ENCODE measurements around the gene KIAA0319L. TPM values are rescaled to one million over a fixed set of nuclear protein-coding genes. Genes with fewer than 3 reads are reported as not detected.

Gene KIAA0319L
- total RNA-seq, 2 donors from 2014 or later = 68.4 to 77.6 TPM

DNA sequence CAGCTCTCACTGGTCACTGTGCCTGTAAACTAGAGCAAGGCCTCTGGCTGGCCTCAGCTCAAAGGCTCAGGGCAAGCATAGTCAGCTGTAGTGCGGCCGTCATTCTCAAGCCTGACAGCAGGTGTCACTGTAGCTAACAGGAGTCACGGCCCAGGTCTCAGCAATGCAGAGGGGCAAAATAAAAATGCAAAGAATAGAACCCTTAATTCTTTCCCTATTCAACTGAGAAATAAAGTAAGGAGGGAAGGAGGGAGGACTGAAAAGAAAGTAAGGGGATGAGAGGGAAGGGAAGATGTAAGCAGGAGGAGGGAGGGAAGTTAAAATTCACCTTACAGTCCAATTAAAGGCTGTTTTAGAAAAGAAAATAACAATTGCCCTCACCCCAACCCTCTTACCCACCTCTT lies 106.1 kb downstream of the KIAA0319L start:
- H3K9me3 ChIP-seq (ENCODE audit: control insufficient read depth, low read length) = no peaks in the 10 kb centered on the region
- no peak overlapping the region for H3K4me3 ChIP-seq (ENCODE audit: low read length)
- 0 to 14% methylated on average over 2 to 3 of the region's 3 CpGs for WGBS, 2 experiments (ENCODE audit: insufficient coverage in 1 of 2, insufficient read length in 1 of 2)
- peaks cover 19% of the 10 kb centered on the region for H3K4me1 ChIP-seq (ENCODE audit: control insufficient read depth, insufficient read depth, low read length)
- peaks cover 31% of the 10 kb centered on the region for H3K4me1 Mint-ChIP-seq
- no peaks in the 10 kb centered on the region for H3K27me3 Mint-ChIP-seq (ENCODE audit: insufficient read depth)
- peaks cover 60% of the 10 kb centered on the region for H3K36me3 Mint-ChIP-seq (ENCODE audit: low read depth)
- no peaks in the 10 kb centered on the region for H3K27me3 ChIP-seq (ENCODE audit: control insufficient read depth, insufficient read depth, low read length, poor library complexity, severe bottlenecking)
- TF ChIP-seq, protein P1, sequence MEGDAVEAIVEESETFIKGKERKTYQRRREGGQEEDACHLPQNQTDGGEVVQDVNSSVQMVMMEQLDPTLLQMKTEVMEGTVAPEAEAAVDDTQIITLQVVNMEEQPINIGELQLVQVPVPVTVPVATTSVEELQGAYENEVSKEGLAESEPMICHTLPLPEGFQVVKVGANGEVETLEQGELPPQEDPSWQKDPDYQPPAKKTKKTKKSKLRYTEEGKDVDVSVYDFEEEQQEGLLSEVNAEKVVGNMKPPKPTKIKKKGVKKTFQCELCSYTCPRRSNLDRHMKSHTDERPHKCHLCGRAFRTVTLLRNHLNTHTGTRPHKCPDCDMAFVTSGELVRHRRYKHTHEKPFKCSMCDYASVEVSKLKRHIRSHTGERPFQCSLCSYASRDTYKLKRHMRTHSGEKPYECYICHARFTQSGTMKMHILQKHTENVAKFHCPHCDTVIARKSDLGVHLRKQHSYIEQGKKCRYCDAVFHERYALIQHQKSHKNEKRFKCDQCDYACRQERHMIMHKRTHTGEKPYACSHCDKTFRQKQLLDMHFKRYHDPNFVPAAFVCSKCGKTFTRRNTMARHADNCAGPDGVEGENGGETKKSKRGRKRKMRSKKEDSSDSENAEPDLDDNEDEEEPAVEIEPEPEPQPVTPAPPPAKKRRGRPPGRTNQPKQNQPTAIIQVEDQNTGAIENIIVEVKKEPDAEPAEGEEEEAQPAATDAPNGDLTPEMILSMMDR (conservative IDR thresholded peaks at IDR 0.05) = peak; percentile 93
- DNase-seq = peak; percentile 93
- peaks cover 70% of the 10 kb centered on the region for H3K36me3 ChIP-seq (ENCODE audit: control insufficient read depth, insufficient read depth, low read length)
- H3K27ac Mint-ChIP-seq = peak overlapping the region; percentile 59
- H3K4me3 Mint-ChIP-seq = no peak overlapping the region
- H3K9ac ChIP-seq (ENCODE audit: extremely low read depth, low read length, poor library complexity, severe bottlenecking) = no peak overlapping the region
- H3K27ac ChIP-seq (ENCODE audit: low read depth, low read length) = no peak overlapping the region
- no peaks in the 10 kb centered on the region for H3K9me3 Mint-ChIP-seq

DNA sequence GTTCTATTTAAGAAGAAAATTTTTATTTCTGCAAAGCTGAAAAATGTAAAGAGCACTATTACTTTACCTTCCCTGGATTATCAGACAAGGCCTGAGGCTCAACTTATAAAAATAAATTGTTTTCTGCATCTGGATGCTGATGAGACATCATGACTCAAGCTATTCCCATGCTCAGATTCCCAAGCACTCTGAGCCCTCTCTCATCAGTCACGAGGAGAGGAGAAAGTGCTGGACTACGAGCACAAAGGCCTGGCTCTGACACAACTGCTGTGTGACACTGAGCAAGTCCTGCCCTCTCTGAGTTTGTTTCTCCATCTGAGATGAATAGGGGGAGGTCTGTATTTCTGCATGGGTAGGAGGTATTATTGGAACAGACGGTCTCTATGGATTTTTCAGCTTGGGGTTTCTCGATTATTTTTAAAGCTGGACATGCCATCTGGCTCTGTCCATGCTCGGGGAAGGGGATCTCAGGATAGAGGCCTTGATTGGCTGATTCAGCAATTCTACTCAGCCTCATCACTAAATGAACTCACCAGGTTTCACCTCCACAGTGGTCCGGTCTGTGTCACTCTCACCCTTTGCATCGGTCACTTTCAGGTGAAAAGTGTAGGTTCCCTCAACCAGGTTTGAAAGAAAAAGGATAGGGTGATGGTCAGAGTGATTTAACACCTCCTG lies 107.7 kb downstream of the KIAA0319L start:
- TF ChIP-seq, protein P1 (conservative IDR thresholded peaks at IDR 0.05) = no peak
- Histone ChIP-seq H3K9me3 (ENCODE audit: control insufficient read depth, low read length) (no peaks in the 10 kb centered on the region), H3K4me1 (ENCODE audit: control insufficient read depth, insufficient read depth, low read length) (peaks cover 19% of the 10 kb centered on the region), H3K4me3 (ENCODE audit: low read length) (no peak overlapping the region), H3K27ac (ENCODE audit: low read depth, low read length) (no peak overlapping the region), H3K27me3 (ENCODE audit: control insufficient read depth, insufficient read depth, low read length, poor library complexity, severe bottlenecking) (no peaks in the 10 kb centered on the region), H3K36me3 (ENCODE audit: control insufficient read depth, insufficient read depth, low read length) (peaks cover 80% of the 10 kb centered on the region), H3K9ac (ENCODE audit: extremely low read depth, low read length, poor library complexity, severe bottlenecking) (no peak overlapping the region)
- Mint-ChIP-seq H3K9me3 (no peaks in the 10 kb centered on the region), H3K36me3 (ENCODE audit: low read depth) (peaks cover 51% of the 10 kb centered on the region), H3K4me1 (peaks cover 34% of the 10 kb centered on the region), H3K4me3 (no peak overlapping the region), H3K27me3 (ENCODE audit: insufficient read depth) (no peaks in the 10 kb centered on the region), H3K27ac (peak overlapping the region; percentile 16)
- no peak for DNase-seq
- WGBS, 2 experiments (ENCODE audit: insufficient coverage in 1 of 2, insufficient read length in 1 of 2) = 86 to 94% methylated on average over 6 to 7 of the region's 7 CpGs

DNA sequence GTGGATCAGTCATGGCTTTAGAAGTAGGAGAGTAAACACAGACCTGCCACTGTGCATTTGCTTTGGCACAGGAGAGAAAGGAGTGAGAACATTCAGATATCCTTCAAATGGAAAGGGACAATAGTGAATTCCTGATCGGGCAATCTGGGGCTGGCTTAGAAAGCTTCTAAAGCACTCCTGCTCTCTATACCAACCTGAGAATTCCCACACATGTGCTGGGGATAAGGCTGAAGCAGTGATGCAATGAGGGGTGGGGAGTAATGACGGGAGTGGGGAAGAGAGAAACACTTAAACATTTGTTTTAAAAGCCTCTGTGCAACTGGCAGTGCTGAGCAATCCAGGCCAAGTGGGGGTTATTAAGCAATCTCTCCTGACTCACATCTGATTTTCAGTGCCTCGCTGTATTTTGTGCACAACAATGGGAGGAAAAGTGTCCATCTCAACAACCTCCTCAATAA lies 108.8 kb downstream of the KIAA0319L start:
- Histone ChIP-seq H3K4me3 (ENCODE audit: low read length) (no peak overlapping the region), H3K27ac (ENCODE audit: low read depth, low read length) (no peak overlapping the region), H3K9ac (ENCODE audit: extremely low read depth, low read length, poor library complexity, severe bottlenecking) (no peak overlapping the region), H3K9me3 (ENCODE audit: control insufficient read depth, low read length) (no peaks in the 10 kb centered on the region), H3K27me3 (ENCODE audit: control insufficient read depth, insufficient read depth, low read length, poor library complexity, severe bottlenecking) (no peaks in the 10 kb centered on the region), H3K4me1 (ENCODE audit: control insufficient read depth, insufficient read depth, low read length) (peaks cover 16% of the 10 kb centered on the region), H3K36me3 (ENCODE audit: control insufficient read depth, insufficient read depth, low read length) (peaks cover 74% of the 10 kb centered on the region)
- no peak overlapping the region for H3K4me3 Mint-ChIP-seq
- 91 to 100% methylated on average over 1 to 3 of the region's 3 CpGs for WGBS, 2 experiments (ENCODE audit: insufficient coverage in 1 of 2, insufficient read length in 1 of 2)
- no peaks in the 10 kb centered on the region for H3K9me3 Mint-ChIP-seq
- TF ChIP-seq, protein P1 (conservative IDR thresholded peaks at IDR 0.05) = no peak
- peaks cover 47% of the 10 kb centered on the region for H3K36me3 Mint-ChIP-seq (ENCODE audit: low read depth)
- DNase-seq = no peak
- H3K4me1 Mint-ChIP-seq = peaks cover 37% of the 10 kb centered on the region
- no peaks in the 10 kb centered on the region for H3K27me3 Mint-ChIP-seq (ENCODE audit: insufficient read depth)
- no peak overlapping the region for H3K27ac Mint-ChIP-seq
